NCI-H187 (cell line): ENCODE measurements around the gene BNC2.

Source experiments
- DNase-seq, 2 experiments: peaks; one replicate each; lab custom pipeline; 2025; lab: John Stamatoyannopoulos, UW

The BNC2 gene

DNA sequence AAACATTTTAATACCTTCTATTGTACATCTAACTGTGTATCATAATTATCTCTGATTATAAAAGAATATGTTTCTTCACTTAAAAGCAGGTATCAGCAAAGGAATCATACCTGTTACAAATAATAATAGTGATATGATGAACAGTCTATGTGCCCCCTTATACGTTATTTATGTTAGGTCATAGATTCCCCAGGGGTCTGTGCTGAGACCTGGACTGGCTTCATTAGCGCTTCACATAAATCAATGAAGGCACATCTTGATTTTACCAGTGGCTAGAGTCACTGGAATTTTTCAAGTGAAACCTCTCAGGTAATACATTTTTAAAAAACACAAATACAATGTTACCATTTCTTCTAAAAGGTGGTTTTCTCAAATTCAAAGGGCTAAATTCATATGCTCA, 275.2 kb downstream of the BNC2 start:
- DNase-seq, result no peak

GRCh38 chr9:16594787-16595186, 275.7 kb downstream of the BNC2 start:
- no peak for DNase-seq

GRCh38 chr9:16593746-16594145, 276.7 kb downstream of the BNC2 start:
- DNase-seq, result no peak

- no peak for DNase-seq
These were observed 279.4 kb downstream of the BNC2 start for GRCh38 chr9:16591092-16591491.

GRCh38 chr9:16585591-16585990, 284.9 kb downstream of the BNC2 start:
- no peak for DNase-seq

GRCh38 chr9:16579872-16580432, 290.5 kb downstream of the BNC2 start:
- DNase-seq, result no peak

DNA sequence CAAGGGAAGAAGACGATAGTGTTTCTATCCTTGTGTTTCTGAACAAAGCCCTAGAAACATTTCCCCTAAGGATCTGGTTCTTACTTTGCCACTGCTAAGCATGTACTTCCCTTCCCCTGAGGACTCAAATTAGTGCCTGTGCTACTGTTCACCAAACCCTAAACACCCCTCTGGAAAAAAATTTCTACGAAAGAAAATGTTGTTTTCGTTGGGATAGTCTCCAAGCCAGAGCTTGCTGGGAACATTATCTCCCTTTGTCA, 294.6 kb downstream of the BNC2 start:
- no peak for DNase-seq

DNA sequence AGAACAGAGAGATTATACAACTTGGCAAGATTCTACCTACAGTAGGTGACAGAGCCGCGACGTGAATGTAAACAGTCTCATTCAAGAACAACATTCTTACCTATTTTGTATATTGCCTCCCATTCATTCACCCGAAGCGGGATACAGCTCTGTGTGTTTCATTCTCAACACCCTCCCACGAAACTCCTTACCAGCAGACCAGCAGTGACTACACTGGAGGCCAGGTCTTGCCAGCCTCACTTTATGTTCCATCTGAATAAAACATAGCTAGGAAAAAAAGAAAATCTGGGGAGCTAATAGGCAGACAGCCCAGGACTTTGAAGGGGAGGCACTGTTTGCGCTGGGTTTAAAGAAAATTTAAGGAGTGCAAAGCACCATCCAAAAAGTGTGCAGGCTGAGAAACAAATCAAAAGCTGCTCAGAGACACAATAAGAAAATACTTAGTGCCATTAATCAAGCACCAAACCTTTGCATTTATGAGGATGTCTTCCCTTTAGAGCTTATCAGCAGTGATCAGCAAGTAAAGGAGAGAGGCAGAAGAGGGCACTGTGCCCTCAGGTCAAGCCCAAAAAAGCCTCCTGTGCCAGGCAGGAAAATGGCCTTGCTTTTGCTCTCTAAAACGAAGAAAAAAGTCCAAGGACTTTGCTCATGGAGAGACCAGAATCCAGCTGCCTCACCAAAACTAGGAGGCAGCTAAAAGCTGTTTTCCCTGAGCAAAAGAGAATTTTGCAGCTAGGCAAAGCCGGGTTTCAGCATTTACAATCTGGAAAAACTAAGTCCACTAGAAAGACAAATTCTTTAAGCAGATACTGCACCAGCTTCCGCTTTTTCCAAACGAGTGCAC, 295.1 kb downstream of the BNC2 start:
- DNase-seq, result no peak

DNA sequence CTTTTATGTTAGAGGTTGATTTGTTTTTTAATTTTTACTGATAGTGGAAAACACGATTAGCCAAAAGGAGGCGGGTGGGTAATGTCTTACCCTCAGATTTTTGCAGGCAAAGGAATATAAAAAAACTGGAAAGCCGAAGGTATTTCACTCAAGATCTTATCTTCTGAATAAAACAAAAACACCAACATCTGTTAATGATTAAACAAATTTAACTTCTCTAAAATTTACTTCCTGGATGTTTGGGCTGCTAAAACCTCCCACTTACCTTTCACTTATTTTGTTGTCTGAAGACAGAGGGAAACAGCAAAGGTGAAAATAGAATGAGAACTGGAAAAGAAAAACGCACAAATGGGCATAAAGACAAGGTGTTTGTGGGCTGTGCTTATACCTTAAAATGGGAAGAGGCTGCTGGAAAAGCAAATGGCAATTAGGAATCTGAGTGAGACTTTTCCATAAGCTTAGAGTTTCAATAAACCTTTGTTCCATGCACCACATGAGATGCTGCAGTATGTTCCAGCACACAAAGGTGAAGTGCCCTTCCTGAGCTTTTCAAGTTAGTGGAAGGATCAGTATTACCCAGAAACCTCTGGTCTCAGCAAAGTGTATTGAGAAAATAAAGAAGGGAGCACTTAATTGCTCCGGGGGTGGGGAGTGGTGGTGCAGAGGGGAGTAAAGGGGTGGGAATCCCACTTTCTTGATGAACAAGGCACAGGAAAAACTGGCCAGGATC, 298.3 kb downstream of the BNC2 start:
- DNase-seq, result no peak

DNA sequence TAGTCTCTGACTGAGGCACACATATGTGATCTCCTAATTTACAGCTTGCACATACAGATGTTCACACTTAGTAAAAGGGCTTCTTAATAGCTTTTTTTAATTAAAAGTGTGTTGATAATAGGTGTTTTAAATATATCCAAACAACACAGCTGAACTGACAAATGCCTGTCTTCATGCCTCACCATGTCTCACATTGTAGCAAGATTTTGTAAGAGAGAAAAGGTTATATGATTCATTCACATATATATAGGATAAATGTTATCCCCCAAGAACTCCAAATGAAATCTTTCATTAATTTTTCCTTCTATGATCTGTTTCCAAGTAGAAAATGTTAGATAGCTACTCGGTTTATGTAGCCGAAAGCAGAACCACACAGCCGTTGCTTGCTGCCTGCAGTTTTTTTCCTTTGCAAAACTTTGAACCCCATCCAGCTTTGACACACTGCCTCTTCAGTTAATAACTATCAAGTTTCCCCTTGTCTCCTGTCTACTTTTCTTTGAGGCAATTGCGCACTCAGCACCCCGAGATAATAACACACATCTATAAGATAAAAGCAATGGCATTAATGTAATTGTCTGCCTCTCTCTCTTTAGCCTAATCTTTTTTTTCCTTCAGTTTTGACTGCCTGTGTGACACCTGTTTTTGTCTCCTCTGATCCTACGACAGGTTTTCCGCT, 299.2 kb downstream of the BNC2 start:
- DNase-seq, result no peak

GRCh38 chr9:16563446-16563845, 307.0 kb downstream of the BNC2 start:
- no peak for DNase-seq

DNA sequence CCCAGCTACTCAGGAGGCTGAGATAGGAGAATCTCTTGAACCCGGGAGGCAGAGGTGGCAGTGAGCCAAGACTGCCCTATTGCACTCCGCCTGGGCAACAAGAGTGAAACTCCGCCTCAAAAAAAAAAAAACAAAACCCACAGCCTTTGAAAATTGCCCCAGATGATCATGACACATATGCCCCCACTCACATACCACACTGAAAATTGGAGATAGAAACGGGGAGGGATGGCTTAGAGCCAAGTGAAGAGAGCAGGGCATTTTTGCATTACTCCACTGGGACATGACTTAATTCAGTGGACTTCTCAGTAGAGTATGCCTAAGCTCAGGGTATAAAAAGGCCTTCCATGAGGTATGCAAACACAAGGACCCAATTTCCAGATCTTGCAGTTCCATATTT, 309.3 kb downstream of the BNC2 start:
- DNase-seq, result no peak

DNA sequence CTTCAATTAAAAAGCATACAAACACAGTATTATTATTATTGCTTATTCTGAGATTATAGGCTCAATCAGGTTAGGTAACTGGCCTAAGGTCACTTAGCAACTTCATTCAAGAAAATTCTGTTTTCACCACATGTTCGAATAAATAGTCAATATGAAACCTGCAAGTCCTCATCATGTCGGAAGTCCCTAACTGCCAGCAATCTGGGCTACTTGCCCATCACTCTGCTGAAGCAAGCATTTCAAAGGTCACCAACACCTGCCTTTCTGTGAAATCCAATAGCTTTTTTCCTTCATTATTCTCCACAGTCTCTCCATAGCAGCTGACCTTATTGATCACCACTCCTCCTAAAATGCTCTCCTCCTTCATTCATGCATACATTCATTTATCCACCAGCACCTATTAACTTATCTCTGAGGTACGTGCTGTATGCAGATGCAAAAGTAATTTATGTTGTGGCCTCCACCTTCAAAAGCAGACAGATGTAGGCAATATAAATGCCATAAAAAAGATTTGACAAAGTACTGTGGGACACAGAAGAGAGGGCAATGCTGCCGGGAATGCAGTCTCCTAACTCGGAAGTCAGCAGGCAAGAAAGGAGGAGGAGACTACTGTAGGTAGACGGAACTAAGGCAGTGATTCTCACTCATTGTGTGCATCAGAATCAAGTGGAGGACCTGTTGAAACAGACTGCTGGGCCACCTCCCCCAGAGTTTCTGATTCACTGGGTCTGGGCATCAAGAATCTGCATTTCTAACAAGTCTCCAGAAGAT, 310.9 kb downstream of the BNC2 start:
- peak in 1 of 2 experiments; percentile 2 for DNase-seq

- no peak for DNase-seq
These were observed 314.7 kb downstream of the BNC2 start for GRCh38 chr9:16555802-16556201.

DNA sequence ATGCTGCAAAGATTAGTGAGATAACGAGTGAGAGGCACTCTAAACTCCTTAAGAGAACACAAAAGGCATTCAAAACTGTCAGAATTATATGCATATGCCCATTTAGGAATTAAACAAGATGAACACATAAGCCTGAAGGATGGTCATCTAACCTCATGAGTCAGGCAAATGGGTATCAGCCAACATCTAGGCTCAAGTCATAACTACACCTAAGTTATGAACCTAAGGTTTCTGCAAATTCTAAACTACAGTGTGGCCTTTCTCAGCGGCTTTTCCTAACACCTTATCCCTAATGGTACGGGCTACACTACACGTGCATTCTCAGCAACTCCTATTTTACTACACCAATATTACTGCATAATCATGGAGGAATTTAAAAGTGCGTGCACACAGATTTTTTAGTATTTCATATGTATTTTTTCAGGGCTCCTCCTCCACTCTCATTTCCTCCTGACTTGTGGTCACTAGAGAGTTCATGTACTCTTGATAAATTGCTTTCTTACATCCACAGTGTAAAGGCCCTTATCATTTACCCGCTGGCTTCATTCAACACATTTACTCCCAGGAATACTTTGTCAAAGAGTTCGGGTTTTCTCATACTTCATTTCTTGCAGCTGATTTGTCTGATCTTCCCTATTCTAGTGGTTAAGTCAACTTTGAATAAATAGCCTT, 316.5 kb downstream of the BNC2 start:
- no peak for DNase-seq

DNA sequence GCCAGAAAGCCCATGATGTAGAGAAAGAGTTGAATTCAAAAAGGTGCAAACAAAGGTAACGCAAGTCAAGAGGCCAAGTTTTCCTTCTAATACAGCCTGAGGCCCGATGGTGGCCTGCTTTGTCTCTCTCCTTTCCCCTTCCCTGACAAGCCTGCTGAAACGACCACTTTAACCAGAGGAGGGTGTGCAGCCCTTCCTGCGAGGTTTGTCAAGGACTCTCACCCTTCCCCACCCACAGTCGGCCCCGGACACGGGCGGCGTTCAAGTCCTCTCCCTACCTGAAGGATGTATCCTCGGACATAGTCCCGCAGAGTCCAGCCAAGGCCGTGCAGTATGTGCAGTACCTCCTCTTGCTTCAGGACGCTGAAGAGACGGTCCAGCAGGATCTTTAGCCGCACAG, 318.2 kb downstream of the BNC2 start:
- DNase-seq, result no peak

GRCh38 chr9:16551692-16552091, 318.8 kb downstream of the BNC2 start:
- no peak for DNase-seq

- peak in 1 of 2 experiments; percentile 3 for DNase-seq
These were observed 324.8 kb downstream of the BNC2 start for GRCh38 chr9:16545639-16546038.

DNA sequence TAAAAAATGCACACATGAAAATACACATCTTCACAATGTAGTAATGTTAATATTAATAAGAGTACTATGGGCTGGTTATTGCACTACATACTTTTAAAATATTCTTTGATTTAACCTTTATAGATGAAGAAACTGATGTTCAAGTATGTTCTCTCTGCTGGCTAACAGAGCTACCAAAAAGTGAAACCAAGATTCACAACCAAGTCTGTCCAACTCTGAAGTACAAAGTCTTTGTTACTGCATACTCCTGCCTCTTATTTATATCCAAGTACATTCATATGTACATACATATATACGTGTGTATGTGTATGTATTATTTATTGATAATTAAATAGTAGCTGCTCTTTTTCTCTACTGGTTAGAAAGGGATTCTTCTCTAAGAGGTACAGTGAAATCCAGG, 325.6 kb downstream of the BNC2 start:
- DNase-seq, result no peak

DNA sequence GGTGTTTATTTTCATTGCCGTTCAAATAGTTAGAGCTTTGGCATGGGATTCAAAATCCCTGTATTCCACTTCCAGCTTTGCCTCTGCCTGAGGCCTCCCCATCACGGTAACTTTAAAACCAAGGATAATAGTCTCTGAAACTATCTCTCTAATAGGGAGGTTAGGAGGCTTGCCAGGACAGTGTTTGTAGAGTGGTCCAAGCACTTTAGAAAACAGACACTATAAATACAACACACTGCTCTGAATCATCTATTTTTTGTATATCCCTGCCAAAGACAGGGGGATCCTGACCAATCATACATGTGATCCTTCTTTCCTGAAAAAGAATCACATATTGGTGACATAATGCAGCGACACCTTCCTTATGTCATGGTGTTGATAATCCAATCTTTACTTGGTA, 326.8 kb downstream of the BNC2 start:
- DNase-seq, result no peak

GRCh38 chr9:16543225-16543624, 327.2 kb downstream of the BNC2 start:
- DNase-seq, result no peak

GRCh38 chr9:16542290-16542689, 328.2 kb downstream of the BNC2 start:
- no peak for DNase-seq
